ENCODE data around the gene IDH2.
A peak's percentile ranks its signal among the peaks of the same experiment; 100 is the strongest.
"Not testable (repeated sequence)": the region's sequence is repeated elsewhere in the genome, so short reads cannot be mapped to it uniquely, and the experiment has no call there.

IDH2 gene

DNA sequence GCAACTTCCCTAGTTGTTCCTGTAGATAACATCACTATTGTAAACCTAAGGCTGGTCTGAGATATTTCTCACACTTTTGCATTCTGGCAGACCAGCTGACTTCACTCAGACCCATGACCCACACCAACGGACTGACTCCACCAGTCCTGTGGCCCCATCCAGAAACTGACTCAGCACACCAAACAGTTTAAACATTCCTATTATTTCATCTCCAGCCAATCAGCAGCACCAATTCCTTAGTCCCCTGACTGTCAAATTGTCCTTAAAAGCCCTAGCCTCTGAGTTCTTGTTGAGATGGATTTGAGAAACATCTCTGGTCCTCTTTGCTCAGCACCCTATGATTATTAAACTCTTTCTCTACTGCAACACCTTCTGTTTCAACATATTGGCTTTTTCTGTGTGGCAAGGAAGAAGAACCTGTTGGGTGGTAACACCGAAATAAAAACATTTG, 12.2 kb upstream of the IDH2 start:
- DNase-seq, result no peak

DNA sequence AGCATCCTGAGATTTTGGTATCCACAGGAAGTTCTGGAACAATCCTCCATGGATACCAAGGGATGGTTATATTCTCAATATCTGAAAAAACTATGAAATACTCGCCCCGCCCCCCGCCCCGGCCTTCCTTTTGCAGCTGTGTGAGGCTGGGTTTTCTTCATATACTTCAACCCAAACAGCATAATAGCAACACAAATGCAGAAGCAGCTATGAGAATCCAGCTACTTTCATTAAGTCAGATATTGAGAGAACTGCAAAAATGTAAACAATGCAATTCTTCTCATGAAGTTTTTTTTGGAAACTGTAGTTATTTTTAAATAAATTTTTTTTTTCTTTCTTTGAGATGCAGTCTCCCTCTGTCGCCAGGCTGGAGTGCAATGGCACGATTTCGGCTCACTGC, 10.9 kb upstream of the IDH2 start:
- no peak for DNase-seq

DNA sequence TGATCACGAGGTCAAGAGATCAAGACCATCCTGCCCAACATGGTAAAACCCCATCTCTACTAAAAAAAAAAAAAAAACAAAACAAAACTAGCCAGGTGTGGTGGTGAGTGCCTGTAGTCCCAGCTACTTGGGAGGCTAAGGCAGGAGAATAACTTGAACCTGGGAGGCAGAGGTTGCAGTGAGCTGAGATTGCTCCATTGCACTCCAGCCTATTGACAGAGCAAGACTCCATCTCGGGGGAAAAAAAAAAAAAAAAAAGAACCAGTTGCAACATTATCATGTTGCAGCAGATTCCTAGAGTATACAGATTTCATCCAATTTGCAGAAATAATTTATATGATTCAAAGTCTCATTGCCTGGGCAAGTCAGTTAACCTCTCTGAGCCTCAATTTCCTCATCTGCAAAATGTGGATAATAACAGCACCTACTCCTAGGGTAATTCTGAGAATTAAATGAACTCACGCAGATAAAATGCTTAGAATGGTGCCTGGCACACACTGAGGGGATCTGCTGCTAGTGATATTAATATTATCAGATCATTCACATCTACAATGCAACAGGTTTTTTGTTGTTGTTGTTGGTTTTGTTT, 7.0 kb upstream of the IDH2 start:
- DNase-seq, result not testable (repeated sequence)

DNA sequence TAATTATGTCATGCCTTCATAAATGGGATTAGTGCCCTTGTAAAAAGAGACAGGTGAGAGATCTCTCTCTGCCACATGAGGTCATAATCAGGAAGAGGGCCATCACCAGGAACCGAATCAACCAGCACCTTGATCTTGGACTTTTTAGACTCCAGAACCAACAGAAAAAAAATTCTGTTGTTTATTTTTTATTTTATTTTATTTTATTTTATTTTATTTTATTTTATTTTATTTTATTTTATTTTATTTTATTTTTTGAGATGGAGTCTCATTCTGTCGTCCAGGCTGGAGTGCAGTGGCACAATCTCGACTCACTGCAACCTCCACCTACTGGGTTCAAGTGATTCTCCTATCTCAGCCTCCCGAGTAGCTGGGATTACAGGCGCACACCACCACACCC, 5.8 kb upstream of the IDH2 start:
- DNase-seq, result not testable (repeated sequence)

DNA sequence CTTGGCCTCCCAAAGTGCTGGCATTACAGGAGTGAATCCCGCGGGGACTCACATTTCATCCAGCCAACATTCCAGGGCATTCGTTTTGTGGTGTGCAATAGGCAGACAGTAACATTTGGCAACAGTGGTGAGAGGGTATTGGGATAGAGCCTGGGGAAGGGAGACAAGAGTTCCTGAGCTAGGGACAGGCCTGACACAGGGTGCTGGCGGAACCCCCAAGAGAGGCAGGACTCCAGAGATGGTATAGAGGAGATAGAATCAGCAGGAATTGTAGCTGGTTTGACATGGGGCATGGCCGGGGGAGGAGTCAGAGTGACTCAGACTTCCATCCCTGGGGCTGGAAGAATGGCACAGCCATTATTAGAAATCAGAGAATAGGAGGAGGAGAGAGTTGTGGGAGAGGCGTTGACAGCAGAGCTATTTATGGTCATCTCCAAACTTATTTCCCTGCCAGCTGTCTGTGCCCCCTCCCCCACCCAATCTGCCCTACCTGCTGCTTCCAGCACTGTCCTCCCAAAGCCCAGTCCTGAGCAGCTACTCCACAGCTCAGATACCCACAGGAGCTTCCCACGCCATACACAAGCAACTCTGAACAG, 4.4 kb upstream of the IDH2 start:
- peak; percentile 10 for DNase-seq

DNA sequence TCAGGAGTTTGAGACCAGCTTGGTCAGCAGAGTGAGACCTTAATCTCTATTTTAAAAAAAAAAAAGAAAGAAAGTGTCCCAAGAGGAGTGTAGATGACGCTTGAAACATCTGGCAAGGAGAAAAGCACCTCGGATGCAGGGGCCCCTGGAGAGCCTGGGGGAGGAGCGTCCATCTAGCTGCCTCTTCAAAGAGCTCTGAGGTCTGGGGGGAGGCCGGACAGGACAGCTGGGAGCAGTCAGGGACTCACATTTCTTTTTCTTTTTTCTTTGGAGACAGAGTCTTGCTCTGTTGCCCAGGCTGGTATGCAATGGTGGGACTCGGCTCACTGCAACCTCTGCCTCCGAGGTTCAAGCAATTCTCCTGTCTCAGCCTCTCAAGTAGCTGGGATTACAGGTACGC, 3.3 kb upstream of the IDH2 start:
- DNase-seq, result no peak

DNA sequence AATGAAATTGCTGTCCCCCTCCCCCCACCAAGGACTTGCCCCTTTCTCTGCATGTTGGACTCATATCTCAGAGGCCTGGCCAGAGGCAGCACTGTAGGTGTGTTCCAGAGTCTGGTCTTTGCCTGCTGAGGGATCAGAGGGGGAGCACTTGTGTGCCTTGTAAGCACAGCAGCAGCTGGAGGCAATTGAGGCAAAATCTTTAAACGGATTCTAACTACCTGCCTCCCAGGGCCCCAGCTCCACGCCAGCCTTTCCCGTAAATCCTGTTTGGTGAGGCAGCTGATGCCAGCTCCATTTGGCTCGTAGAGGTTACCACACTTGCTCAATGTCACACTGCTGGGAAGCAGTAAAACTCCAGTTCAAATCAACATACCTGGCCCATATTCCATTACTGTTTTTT, 2.3 kb upstream of the IDH2 start:
- DNase-seq, result no peak

DNA sequence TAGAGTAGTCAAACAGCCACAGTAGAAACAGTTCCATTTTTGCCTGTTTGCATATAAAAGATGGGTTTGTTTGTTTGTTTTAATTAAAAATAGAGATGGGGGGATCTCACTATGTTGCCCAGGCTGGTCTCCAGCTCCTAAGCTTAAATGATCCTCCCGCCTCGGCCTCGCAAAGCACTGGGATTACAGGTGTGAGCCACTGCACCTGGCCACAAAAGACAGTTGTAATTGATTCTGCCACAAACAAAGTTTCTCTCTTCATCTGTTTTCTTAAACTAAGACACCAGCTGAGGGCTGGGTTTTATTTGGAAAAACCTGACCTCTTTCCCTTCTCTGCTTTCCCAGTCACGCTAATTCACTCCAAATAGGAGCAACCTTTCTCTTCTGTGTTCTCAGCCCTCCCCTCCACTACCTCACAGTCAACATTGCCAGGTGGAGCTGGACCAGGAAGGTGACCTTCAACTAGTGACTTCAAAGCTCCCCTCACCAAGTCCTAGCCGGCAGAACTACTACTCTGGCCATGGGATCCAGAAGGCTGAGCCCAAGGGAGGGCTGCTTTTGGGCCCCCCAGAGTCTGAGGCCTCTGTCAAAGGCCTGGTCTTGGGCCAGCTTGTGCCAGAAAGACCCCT, 1.5 kb upstream of the IDH2 start:
- DNase-seq, result no peak

DNA sequence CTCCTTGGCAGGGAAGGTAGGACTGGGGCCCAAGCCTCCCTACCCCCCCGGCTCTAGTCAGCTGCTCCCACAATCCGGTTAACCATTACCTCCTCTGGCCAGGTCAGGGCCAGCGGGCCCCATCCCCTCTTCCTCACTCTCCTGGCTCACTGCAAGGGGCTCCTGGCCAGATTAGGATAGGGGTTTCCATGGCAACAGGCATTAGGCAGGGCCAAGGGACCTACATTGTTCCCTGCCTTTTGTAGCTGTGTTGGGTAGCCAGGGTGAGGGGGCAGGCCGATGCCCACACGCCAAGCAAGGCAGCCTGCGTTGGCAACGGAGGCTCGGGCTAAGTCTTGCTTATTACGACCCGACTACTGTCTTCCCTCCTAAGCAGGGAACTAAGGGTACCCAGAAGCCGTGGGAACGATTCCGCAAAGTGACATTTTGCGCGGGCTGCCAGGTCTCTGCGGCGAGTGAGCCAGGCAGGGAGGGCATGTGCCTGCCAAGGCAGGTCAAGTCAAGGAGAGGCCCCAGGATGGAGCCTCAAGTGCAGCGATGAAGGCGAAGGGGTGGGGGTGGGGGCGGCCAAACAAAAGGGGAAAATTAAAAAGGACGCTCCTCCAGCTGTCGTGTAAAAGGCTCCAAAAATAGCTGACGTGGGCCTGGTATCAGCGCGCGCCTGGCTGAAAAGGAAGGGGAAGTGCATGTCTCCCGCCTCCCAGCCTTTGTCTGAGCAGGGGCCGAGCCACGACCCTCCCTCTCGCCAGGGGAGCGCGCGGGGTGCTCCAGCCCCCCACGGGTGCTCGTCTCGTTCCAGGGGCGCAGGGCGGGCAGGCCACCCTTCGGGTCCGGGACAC, 919 bp downstream of the IDH2 start:
- no peak for DNase-seq

DNA sequence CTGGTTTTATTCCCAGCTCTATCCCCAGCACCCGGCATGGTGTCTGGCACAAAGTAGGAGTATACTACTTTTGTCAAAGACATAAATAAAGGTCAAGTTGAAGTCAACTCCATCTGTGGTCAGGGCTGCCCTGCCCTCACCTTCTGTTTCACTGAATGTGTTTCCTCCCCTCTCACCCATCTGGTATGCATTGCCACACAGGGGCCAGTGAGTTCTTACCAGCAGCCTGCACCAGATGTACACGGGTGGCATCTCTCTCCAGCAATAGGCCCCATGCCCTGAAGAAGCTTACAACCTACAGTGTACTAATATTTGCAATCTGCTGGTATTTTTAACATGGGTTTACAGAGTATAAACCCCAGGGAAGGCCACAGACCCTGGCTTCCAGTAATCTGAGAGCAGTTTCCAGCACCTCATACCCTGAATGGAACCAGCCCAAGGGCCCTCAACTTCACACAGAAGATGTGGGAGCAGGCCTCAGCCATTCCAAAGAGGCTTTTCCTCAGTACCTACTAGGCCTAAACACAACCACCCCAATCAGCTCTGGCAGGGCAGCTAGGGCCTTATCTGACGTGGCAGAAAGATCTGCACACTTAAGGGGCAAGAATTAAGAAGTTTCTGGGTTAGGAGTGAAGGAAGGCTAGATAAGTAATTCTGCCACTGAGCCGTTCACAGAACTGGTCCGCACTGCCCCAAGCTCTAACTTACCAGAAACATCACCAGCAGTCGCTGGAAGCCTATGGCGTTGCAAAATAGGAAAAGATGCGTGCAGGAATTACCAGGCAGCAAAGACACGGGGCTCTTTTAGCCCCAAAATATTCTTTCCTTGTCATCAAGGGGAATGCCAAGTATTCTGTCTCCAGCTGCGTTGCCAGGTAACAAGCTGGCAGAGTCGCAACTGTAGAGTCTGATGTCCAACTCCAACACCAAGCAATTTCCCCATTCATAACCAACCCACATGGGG, 2.1 kb downstream of the IDH2 start:
- DNase-seq, result no peak

DNA sequence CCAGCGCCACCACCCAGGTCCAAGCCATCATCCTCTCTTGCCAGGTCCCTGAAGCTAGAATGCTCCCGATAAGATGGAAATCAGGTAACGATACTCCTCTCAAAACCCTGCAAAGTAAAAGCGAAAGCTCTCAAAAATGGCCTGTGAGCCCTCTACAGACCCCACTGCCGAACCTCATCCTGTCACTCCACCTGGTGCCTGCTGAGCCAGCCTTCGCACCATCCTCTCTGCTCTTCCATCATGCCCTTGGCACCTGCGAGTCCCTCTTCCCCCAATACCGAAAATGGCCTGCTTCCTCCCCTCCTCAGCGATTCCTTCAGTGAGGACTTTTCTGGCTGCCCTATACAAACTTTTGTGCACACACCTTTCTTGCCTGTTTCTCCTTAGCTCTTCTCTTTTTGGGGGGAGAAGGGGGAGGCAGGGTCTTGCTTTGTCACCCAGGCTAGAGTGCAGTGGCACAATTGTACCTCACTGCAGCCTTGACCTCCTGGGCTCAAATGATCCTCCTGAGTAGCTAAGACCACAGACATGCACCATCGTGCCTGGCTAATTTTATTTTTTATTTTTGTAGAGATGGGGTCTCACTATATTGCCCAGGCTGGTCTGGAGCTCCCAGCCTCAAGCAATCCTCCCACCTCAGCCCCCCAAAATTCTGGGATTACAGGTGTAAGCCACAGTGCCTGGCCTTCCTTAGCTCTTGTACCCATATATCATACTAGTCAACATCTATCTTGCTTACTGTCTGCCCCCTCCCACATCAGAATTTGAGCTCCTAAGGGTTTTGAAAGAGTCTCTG, 3.0 kb downstream of the IDH2 start:
- no peak for DNase-seq

DNA sequence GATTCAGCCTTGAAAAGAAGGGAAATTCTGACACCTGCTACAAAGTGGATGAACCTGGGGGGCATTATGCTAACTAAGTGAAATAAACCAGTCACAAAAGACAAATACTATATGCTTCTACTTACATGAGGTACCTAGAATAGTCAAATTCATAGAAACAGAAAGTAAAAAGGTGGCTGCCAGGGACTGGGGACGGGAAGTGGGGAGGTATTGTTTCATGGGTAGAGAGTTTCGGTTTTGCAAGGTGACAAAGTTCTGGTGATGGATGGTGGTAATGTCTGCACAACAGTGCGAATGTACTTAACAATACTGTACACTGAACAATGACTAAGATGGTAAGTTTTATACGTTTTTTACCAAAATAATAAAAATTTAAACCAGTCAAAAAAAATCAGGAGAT, 4.8 kb downstream of the IDH2 start:
- DNase-seq, result no peak

DNA sequence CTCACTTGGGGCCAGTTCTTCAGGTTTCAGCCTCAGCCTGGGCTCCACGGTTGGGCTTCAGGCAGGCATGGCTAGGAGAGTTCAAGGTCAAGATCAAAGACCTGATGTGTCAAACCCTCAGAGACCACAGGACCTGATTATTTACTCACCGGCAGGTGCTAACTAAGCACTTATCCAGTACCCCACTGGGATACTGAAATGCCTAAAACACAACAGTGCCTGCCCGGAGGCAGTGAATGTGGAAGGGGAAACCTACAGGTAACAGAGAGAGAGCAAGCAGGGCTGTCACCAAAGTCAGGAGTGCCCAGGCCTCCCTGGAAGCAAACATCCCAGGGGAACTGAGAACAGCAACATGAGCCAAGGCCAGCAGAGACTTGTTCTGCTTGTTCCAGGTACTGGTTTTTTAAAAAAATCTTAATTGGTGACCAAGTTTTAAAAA, 6.7 kb downstream of the IDH2 start:
- no peak for DNase-seq

DNA sequence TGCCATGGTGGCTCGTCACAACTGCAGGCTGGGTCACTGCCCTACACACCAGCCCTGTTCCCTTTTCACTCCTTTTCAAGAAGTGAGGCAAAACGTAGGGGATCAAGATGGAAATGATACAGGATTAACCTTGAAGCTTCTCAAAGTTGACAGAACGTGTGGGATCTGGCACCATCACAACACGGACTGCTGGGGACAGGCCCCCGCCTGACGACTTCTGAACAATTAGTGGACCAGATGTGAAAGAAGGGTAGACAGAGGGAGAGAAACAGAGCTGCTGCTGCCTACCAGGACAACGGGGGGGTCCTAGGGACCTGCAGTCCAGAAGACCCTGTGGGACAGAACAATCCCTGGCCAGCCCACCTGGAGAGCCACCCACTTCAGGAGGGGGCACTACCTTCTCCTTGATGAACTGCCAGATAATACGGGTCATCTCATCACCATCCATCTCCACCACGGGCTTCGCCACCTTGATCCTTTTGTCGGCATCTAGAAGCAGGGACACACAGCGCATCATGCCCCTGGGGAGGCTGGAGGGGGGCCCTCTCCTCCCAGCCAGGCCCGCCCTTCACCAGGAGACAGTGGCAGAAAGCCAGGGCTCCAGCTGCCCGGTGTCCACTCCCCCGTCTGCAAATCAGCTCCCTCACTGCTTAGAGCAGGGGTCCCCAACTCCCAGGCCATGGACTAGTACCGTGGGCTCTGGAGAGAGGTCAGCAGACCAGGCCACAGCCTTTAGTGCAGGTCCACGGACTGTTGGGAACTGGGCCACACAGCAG, 10.9 kb downstream of the IDH2 start:
- DNase-seq, result no peak

DNA sequence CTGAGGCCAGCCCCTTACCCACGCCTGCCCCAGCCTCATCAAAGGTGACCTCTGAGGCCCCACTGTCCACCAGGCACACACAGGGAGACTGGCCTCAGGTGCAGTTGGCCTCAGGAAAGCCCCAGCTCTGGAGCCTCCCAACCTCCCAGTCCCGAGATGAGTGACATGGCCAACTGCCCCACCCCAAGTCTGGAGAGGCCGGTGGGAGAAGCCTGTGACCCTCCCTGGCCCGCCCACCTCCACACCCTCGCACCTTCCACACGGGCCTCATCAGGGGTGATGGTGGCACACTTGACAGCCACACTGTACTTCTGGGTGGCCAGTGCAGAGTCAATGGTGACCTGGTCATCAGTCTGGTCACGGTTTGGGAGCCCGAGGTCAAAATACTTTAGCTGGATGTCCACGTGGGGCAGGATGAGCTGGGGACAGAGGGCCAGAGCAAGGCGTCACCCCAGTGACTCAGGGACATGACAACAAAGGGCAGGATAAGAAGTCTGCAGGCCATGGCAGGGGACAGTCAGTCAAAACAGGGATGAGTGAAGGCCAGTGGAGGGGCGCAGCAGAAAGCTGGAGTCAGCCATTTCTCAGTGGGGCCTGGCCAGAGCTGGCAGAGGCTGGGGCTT, 11.9 kb downstream of the IDH2 start:
- no peak for DNase-seq

DNA sequence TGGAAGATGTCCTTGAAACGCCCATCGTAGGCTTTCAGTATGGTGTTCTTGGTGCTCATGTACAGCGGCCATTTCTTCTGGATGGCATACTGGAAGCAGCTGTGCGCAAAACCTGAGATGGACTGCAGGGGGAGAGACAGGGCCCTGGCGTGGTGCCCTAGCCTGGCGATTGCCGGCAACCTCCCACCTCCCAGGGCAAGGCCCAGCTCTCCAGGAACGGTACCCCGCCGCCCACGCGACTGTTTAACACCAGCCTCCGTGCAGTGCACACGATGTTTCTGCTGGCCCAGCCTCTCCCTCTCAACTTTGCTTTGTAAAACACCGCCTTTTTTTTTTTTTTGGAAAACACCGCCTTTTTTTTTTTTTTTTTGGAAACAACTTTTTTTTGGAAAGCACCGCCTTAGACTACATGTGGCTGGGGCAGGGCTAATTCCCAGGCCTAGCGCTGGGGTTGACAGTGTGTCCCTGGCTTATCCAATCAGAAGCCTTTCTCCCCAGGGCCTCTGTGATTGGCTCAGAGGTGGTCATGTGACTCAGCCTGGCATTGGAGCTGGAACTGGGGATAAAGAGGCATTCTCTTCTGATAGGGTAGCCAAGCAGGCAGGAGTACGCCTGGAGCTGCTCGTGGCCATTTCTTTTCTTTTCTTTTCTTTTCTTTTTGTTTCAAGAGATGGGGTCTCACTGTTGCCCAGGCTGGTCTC, 14.7 kb downstream of the IDH2 start:
- DNase-seq, result no peak

DNA sequence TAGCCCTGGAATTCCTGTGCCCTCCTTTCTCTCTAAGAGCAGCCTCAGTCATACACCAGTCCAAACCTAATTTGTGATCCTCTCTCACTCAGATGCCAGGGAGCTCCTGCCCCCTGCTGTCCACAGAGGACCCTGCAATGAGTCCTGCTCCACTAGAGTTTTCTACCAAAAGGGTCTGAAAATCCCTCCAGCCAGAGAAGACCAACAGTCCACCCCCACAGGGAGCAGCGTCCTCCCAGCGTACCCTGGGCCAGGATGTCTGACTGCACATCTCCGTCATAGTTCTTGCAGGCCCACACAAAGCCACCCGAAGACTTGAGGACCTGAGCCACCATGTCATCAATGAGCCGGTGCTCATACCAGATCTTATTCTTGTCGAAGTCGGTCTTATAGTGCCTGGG, 15.4 kb downstream of the IDH2 start:
- DNase-seq, result no peak

DNA sequence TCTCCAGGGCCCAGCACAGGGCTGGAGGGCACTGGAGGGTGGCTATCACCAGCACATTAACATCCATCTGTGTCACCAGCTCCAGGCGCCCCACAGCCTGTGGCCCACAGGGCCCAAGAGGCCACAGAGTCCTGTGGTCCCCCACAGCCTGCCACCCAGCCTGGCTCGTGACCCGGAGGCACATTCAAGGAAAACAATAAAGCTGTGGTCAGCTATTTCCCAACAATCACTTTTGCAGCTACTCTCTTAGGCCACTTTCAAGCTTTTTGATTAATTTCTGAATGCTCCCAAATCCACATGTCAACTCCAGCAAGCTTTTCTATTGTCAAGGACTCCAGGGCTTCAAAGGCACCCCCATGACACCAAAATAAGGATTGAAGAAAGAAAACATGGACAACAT, 16.7 kb downstream of the IDH2 start:
- no peak for DNase-seq

DNA sequence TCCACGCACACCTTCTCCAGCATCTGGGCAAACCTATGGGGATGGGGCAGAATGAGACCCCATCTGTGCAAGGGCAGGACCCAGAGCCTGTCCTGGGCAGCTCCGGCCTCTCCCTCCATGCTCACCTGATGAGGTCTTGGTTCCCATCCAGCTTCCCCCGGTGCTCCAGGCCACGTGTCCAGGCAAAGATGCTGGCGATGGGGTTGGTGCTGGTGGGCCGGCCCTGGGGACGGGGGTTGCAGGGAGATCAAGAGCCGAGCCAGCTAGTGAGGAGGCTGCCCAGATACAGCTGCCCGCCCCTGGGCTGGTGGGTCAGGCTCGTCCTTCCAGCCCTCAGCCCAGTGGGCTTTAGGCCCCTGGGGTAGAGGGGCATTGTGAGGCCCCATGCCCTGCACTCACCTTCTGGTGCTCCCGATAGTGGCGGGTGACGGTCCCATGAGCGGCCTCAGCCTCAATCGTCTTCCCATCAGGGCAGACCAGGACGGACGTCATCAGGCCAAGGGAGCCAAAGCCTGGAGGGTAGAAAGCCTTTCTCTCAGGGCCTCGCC, 17.3 kb downstream of the IDH2 start:
- no peak for DNase-seq
